Measurements from ENCODE around the gene DARS2. TPM values are rescaled to one million over a fixed set of nuclear protein-coding genes. Genes with fewer than 3 reads are reported as not detected.

The DARS2 gene
- total RNA-seq, 1 experiment from 2014 or later = 25.6 TPM

DNA sequence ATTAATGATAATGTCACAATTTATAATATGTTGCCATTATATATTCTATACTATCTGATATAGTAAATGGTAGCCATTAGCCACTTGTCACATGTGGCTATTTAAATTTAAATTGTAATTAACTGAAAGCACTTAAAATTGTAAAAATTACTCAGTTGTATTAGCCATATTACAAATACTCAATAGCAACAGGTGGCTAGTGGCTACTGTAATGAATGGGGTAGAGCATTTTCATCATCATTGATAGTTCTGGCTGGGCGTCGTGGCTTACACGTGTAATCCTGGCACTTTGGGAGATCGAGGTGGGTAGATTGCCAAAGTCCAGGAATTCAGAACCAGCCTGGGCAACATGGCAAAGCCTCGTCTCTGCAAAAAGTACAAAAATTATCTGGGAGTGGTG lies 60.2 kb downstream of the DARS2 start:
- H3K27ac ChIP-seq (ENCODE audit: low read depth, low read length) = no peak overlapping the region
- H2AFZ ChIP-seq (ENCODE audit: low read depth, low read length, poor library complexity, severe bottlenecking) = no peak overlapping the region
- no peak overlapping the region for H3K4me2 ChIP-seq (ENCODE audit: low read length)
- no peaks in the 10 kb centered on the region for H3K79me2 ChIP-seq (ENCODE audit: insufficient read depth, low read length)
- no peaks in the 10 kb centered on the region for H3K9me2 ChIP-seq (ENCODE audit: insufficient read depth)
- ChIA-PET POLR2A (no interaction called here), RAD21 (ENCODE audit: low non-redundant PET in 1 of 2, low total read pairs in 2 of 2, uncharacterized antibody in 2 of 2, unreplicated experiment in 2 of 2) (no interaction called here), CTCF (interaction anchor here (0.6 kb wide), 1 partner anchor 67 kb away, joined by 3 read pairs; no protein-coding TSS in a partner anchor)
- no peak for DNase-seq (ENCODE audit: low read depth, low spot score)
- H3K27me3 ChIP-seq (ENCODE audit: insufficient read depth, low read length) = no peaks in the 10 kb centered on the region
- no peak for TF ChIP-seq TCF7L2 (IDR thresholded peaks at IDR 0.05; ENCODE audit: borderline replicate concordance, extremely low read depth, insufficient read depth, insufficient read length)
- no peak for TF ChIP-seq SP1 (IDR thresholded peaks at IDR 0.05; ENCODE audit: low read depth)
- TF ChIP-seq RAD21 (IDR thresholded peaks at IDR 0.05; ENCODE audit: low read depth) = no peak
- no peak for TF ChIP-seq SRF (IDR thresholded peaks at IDR 0.05; ENCODE audit: low read depth)
- TF ChIP-seq SIN3A (IDR thresholded peaks at IDR 0.05; ENCODE audit: low read depth) = no peak
- TF ChIP-seq CBX3 (IDR thresholded peaks at IDR 0.05; ENCODE audit: low read depth) = no peak
- no peak for TF ChIP-seq JUND (IDR thresholded peaks at IDR 0.05)
- TF ChIP-seq FOSL1 (IDR thresholded peaks at IDR 0.05; ENCODE audit: low read depth) = no peak
- no peak for TF ChIP-seq POLR2AphosphoS5 (IDR thresholded peaks at IDR 0.05; ENCODE audit: low read depth, low read length)
- TF ChIP-seq YY1 (IDR thresholded peaks at IDR 0.05; ENCODE audit: extremely low read depth, insufficient replicate concordance, low read depth, low read length) = no peak
- TF ChIP-seq, protein P1, sequence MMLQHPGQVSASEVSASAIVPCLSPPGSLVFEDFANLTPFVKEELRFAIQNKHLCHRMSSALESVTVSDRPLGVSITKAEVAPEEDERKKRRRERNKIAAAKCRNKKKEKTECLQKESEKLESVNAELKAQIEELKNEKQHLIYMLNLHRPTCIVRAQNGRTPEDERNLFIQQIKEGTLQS (IDR thresholded peaks at IDR 0.05) = no peak
- no peak for TF ChIP-seq ELF1 (IDR thresholded peaks at IDR 0.05; ENCODE audit: borderline replicate concordance, low read depth)
- TF ChIP-seq EGR1 (IDR thresholded peaks at IDR 0.05; ENCODE audit: low read depth) = no peak
- TF ChIP-seq, protein P2, sequence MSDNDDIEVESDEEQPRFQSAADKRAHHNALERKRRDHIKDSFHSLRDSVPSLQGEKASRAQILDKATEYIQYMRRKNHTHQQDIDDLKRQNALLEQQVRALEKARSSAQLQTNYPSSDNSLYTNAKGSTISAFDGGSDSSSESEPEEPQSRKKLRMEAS (IDR thresholded peaks at IDR 0.05) = no peak
- H3K4me3 ChIP-seq (replicated peaks in 1 of 2; ENCODE audit: low read depth in 1 of 2, low read length in 2 of 2) = no peak overlapping the region
- BruUV-seq (replicated peaks) = no TSS peak
- intact Hi-C loops (cut with micrococcal nuclease) = no loop called here
- peaks cover 2 to 11% of the 10 kb centered on the region in 2 experiments; a peak in 2 of 4 replicates for H3K36me3 ChIP-seq (ENCODE audit: control insufficient read depth in 1 of 2, insufficient read depth in 2 of 2, low read length in 2 of 2)
- H4K20me1 ChIP-seq (ENCODE audit: insufficient read depth) = no peaks in the 10 kb centered on the region
- no peak for ATAC-seq
- H3K9ac ChIP-seq (ENCODE audit: low read length) = no peak overlapping the region
- H3K9me3 ChIP-seq (ENCODE audit: control insufficient read depth in 1 of 2, insufficient read depth in 1 of 2, low read depth in 1 of 2, low read length in 2 of 2) = no peaks in the 10 kb centered on the region
- H3K4me1 ChIP-seq (ENCODE audit: control insufficient read depth in 1 of 2, insufficient read depth in 2 of 2, low read length in 2 of 2) = no peaks in the 10 kb centered on the region

Data from HCT116 (cell line).